Measurements from ENCODE around the gene TMEM35A. TPM values are rescaled to one million over a fixed set of nuclear protein-coding genes. Genes with fewer than 3 reads are reported as not detected.
A peak's percentile ranks its signal among the peaks of the same experiment; 100 is the strongest.

The TMEM35A gene
- total and polyA plus RNA-seq, 9 of the 15 experiments (the other 6 are each of a cell fraction or from before 2014, with no cell fraction given), result not detected

DNA sequence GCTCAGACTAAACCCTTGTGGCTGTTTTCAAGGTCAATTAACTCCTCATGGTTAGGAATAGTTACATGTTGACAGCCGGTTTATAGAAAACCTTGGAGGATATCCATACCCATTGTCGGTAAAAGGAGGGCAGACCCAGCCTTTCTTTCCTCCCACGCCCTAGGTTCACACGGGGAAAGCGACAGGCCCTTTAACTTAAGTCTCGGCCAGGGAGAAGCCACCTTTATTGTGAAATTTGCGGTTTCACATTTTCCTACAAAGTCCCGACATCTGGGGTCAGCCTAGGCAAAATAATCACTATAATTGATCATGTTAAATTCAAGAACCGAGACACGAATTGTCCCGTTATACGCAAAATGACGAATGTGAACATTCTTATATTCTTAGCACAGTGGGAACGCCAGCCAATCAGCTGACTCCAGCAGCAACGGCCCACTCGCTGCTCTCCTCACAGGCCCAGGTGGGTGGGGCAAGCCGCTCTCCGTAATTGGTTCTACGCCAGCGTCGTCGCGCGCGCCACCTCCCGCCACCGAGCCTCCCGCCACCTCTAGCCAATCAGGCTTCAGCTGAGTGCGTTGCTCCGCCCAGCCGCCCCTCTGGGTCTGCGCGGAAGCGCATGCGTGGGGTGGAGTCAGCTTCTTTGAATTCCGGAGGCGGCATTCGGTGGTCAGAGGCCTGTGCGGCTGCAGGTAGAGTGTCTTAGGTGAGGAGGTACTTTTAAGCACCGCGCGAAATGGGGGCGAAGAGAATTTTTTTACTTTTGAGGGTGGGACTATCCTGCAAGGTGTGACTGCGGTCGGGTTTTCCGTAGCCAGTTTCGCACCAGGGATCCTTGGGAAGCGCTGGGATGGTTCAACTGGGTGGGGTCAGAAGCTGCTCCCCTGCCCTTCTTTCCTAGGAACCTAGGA, 19.1 kb downstream of the TMEM35A start, which contains the start of gene CENPI (continued):
- TF ChIP-seq, protein P1, sequence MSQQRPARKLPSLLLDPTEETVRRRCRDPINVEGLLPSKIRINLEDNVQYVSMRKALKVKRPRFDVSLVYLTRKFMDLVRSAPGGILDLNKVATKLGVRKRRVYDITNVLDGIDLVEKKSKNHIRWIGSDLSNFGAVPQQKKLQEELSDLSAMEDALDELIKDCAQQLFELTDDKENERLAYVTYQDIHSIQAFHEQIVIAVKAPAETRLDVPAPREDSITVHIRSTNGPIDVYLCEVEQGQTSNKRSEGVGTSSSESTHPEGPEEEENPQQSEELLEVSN (IDR thresholded peaks at IDR 0.05; ENCODE audit: borderline replicate concordance in 1 of 2, extremely low read depth in 1 of 2, insufficient read depth in 1 of 2, insufficient read length in 1 of 2, low read depth in 1 of 2, low read length in 1 of 2, poor library complexity in 1 of 2, severe bottlenecking in 1 of 2), result peak; percentile 97 to 99
- no peak for TF ChIP-seq BRCA1 (IDR thresholded peaks at IDR 0.05)
- TF ChIP-seq BRCA1 (CRISPR knock-in tag; IDR thresholded peaks at IDR 0.05), result no peak
- TF ChIP-seq ASH1L (IDR thresholded peaks at IDR 0.05; ENCODE audit: borderline replicate concordance, low read depth, partially characterized antibody), result peak; percentile 37
- TF ChIP-seq SMAD4 (CRISPR knock-in tag; conservative IDR thresholded peaks at IDR 0.05), result 0 out of 2 replicates have a peak, but pooled peaks have one; percentile 15
- peak; percentile 82 for TF ChIP-seq MEIS2 (IDR thresholded peaks at IDR 0.05; ENCODE audit: partially characterized antibody)
- peak; percentile 76 for TF ChIP-seq NFIC (IDR thresholded peaks at IDR 0.05)
- peak; percentile 58 for TF ChIP-seq SUPT5H (IDR thresholded peaks at IDR 0.05)
- peak in 1 of 2 experiments; percentile 3; a peak in 1 of 4 replicates for TF ChIP-seq RCOR1 (IDR thresholded peaks at IDR 0.05; ENCODE audit: borderline replicate concordance in 1 of 2, low read depth in 2 of 2, low read length in 2 of 2)
- no peak for TF ChIP-seq ZNF586 (CRISPR knock-in tag; conservative IDR thresholded peaks at IDR 0.05)
- TF ChIP-seq, protein P2, sequence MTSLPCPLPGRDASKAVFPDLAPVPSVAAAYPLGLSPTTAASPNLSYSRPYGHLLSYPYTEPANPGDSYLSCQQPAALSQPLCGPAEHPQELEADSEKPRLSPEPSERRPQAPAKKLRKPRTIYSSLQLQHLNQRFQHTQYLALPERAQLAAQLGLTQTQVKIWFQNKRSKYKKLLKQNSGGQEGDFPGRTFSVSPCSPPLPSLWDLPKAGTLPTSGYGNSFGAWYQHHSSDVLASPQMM (CRISPR knock-in tag; IDR thresholded peaks at IDR 0.05), result no peak
- TF ChIP-seq HIVEP1 (CRISPR knock-in tag; IDR thresholded peaks at IDR 0.05), result no peak
- peak; percentile 86 for TF ChIP-seq RB1 (IDR thresholded peaks at IDR 0.05; ENCODE audit: low read depth)
- peak; percentile 76 for TF ChIP-seq ATF7 (IDR thresholded peaks at IDR 0.05)
- no peak for TF ChIP-seq NR2C2 (CRISPR knock-in tag; IDR thresholded peaks at IDR 0.05)
- no peak for TF ChIP-seq NR2C2 (tag; IDR thresholded peaks at IDR 0.05)
- TF ChIP-seq, protein P3, sequence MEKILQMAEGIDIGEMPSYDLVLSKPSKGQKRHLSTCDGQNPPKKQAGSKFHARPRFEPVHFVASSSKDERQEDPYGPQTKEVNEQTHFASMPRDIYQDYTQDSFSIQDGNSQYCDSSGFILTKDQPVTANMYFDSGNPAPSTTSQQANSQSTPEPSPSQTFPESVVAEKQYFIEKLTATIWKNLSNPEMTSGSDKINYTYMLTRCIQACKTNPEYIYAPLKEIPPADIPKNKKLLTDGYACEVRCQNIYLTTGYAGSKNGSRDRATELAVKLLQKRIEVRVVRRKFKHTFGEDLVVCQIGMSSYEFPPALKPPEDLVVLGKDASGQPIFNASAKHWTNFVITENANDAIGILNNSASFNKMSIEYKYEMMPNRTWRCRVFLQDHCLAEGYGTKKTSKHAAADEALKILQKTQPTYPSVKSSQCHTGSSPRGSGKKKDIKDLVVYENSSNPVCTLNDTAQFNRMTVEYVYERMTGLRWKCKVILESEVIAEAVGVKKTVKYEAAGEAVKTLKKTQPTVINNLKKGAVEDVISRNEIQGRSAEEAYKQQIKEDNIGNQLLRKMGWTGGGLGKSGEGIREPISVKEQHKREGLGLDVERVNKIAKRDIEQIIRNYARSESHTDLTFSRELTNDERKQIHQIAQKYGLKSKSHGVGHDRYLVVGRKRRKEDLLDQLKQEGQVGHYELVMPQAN (IDR thresholded peaks at IDR 0.05; ENCODE audit: borderline replicate concordance), result 0 out of 2 replicates have a peak, but pooled peaks have one; percentile 29
- no peak for TF ChIP-seq MTA2 (IDR thresholded peaks at IDR 0.05; ENCODE audit: low read depth)
- peak; percentile 62 for TF ChIP-seq POLR2B (IDR thresholded peaks at IDR 0.05; ENCODE audit: low read depth, partially characterized antibody)
- peak; percentile 83 for TF ChIP-seq MYBL2 (IDR thresholded peaks at IDR 0.05; ENCODE audit: low read depth)
- no peak for TF ChIP-seq MYBL2 (CRISPR knock-in tag; IDR thresholded peaks at IDR 0.05; ENCODE audit: borderline replicate concordance)
- peak; percentile 43; the same call in 1 of the 2 replicates for TF ChIP-seq POLR2H (tag; IDR thresholded peaks at IDR 0.05; ENCODE audit: low read depth)
- TF ChIP-seq MTF1 (CRISPR knock-in tag; IDR thresholded peaks at IDR 0.05; ENCODE audit: borderline replicate concordance), result no peak
- TF ChIP-seq, protein P4, sequence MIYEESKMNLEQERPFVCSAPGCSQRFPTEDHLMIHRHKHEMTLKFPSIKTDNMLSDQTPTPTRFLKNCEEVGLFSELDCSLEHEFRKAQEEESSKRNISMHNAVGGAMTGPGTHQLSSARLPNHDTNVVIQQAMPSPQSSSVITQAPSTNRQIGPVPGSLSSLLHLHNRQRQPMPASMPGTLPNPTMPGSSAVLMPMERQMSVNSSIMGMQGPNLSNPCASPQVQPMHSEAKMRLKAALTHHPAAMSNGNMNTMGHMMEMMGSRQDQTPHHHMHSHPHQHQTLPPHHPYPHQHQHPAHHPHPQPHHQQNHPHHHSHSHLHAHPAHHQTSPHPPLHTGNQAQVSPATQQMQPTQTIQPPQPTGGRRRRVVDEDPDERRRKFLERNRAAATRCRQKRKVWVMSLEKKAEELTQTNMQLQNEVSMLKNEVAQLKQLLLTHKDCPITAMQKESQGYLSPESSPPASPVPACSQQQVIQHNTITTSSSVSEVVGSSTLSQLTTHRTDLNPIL (CRISPR knock-in tag; IDR thresholded peaks at IDR 0.05), result no peak

All from K562 (cell line).